HG02973 (cell line): ENCODE data around the gene JAKMIP3.

Experiments
- ATAC-seq: cut with Tn5 transposase; IDR thresholded peaks from one replicate; pipeline ENCODE4 v1.9.1; 2021; ENCODE audit warnings: moderate library complexity; ENCODE audit not compliant: unreplicated experiment

Gene JAKMIP3

GRCh38 chr10:132097609-132098377, 32.0 kb downstream of the JAKMIP3 start:
- ATAC-seq: no peak

DNA sequence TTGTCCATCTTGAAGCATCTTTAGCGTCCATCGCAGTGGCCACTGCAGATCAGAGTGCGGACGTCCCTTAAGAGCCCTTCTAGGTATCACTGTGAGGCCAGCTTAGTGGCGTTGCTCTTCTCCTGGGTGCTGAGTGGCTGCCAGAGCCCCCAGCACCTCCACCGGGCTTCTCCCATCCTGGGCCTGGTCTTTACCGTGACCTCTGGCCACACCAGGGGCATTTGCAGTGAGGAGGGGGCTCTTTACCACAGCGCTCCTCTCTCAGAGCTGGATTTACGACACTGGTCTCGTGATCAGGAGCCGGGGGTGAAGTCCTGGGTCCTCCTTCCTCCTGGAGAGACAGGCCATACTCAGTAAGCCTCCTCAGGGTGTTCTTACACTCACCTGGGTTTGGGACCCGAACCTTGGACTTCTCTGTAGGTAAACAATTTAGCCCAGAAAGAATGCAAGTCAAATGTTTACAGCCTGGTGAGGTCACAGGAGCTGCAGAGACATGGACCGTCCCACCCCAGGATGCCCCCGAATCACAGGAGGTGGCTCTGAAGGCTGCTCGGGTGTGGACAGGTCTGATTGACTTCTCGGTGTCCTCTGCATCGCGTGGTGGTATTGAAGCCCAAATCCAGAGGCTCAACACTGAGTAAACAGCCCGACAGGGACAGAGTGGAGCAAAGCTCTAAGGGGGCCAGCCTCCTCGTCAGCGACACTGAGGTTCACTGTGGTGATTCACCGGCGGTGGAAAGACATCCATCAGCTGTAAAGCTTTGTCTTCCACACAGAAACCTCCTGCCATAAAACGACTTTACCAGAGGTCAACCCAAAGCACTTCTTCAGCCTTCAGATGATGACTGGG, 33.0 kb downstream of the JAKMIP3 start:
- no peak for ATAC-seq

- no peak for ATAC-seq
Observed at GRCh38 chr10:132099389-132100090, 33.8 kb downstream of the JAKMIP3 start.

GRCh38 chr10:132100091-132100481, 34.3 kb downstream of the JAKMIP3 start:
- ATAC-seq: no peak

GRCh38 chr10:132100556-132101349, 35.0 kb downstream of the JAKMIP3 start:
- ATAC-seq: no peak

- ATAC-seq: no peak
Observed at GRCh38 chr10:132101529-132101928, 35.8 kb downstream of the JAKMIP3 start.

GRCh38 chr10:132102071-132102716, 36.4 kb downstream of the JAKMIP3 start:
- no peak for ATAC-seq

DNA sequence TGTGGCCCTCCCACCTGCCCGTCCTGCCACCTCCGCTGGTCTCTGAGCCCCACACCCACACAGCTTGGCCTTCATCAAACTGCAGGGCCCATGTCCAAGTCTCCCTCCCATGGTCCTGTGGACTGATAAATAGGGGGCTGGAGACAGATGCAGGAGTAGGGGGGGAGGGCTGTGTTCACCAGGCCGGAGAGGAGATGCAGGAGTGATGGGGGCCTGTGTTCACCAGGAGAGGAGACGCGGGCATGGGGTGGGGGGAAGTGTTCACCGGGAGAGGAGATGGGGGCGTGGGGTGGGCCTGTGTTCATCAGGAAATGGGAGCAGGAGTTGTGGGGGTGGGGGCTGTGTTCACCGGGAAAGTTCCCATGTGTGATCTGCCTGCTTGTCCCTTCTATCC, 37.0 kb downstream of the JAKMIP3 start:
- ATAC-seq: no peak

GRCh38 chr10:132103116-132103910, 37.6 kb downstream of the JAKMIP3 start:
- no peak for ATAC-seq

- ATAC-seq: no peak
Observed at GRCh38 chr10:132104062-132104461, 38.3 kb downstream of the JAKMIP3 start.

DNA sequence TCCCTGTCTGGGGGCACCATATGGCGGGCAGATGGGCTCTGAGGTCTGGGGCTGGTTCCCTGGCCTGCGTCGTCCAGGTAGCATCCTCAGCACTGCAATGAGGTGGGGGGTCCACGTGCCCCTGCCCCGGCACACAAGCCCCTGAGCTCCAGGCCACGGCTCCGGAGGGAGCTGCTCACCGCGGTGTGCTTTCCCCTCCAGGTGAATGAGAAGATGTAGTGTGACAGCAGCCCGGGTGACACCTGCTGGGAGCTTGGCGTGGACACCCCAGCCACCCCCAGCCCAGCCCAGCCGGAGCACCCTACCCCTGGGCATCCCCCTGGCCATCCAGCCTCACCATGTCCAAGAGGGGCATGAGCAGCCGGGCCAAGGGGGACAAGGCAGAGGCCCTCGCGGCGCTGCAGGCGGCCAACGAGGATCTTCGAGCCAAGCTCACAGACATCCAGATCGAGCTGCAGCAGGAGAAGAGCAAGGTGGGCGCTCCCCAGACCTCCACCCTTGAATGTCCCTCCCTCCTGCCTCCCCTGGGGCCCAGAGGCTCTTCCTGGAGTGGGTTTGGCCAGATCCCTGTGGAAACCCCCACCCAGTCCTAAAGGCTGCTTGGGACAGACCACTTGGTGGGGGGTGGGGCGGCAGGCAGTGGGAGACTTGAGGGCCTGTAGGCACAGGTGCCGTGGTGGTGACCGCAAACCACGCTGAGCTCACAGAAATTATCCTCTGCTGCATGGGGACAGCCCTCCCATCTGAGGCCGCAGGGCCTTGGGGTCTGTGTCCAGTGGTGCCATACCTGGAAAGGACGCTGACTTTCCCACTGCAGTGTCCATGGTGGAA, 38.9 kb downstream of the JAKMIP3 start:
- no peak for ATAC-seq

- ATAC-seq: no peak
Observed at GRCh38 chr10:132105302-132105995, 39.7 kb downstream of the JAKMIP3 start.

GRCh38 chr10:132106431-132106830, 40.7 kb downstream of the JAKMIP3 start:
- ATAC-seq: no peak

GRCh38 chr10:132107186-132107948, 41.6 kb downstream of the JAKMIP3 start:
- no peak for ATAC-seq

DNA sequence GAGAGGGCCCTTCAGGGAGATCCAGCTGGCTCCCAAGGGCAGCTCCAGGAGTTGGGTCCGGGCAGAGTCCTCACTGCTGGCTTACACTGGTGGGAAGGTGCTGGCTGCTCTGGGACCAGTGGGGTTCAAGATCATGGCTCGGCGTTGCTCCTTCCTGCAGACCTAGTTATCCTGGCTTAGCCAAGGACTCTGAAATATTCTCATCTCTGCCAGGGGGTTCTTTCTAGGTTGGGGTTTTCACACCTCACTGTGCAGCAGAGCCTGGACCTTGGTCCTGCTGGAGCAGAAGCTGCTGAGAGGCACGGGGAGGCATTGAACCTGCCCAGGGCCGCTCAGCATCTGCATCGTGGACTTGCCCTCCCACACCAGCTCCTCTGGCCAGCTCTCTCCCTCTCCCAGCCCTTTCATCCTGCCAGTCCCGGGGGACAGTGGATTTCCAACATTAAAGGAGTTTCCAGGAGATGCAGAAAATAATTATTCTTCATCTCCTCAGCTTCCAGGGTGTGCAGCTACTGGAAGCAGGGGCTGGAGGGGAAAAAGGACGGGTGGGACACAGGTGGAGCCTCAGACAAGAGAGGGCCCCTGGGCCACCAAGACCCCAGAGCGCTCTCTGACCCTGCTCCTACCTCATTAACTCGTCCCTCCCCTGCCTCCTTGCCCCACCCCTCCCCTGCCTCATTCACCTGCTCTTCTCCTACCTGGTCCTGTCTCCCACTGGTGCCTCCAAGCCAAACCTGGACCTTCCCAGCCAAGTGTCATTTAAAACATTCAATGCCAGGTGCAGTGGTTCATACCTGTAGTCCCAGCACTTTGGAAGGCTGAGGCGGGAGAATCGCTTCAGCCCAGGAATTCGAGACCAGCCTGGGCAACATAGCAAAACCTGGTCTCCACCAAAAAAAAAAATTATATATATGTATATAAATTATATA, 42.5 kb downstream of the JAKMIP3 start:
- no peak for ATAC-seq
